ENCODE measurements around the gene UVSSA.
A peak's percentile ranks its signal among the peaks of the same experiment; 100 is the strongest.

Gene UVSSA

GRCh38 chr4:1315306-1315705, 31.7 kb upstream of the UVSSA start:
- TF ChIP-seq FOXP2 (optimal IDR thresholded peaks at IDR 0.05; ENCODE audit: control extremely low read depth, extremely low read length, insufficient read depth) = no peak
- TF ChIP-seq POLR2AphosphoS5 (IDR thresholded peaks at IDR 0.05; ENCODE audit: borderline replicate concordance, low read depth, low read length) = no peak
- no peak for TF ChIP-seq EZH2 (IDR thresholded peaks at IDR 0.05)
- no peaks in the 10 kb centered on the region for H3K9me3 ChIP-seq (ENCODE audit: low read depth, low read length)
- no peak overlapping the region for H3K4me3 ChIP-seq
- DNase-seq (ENCODE audit: low read depth, low spot score) = no peak
- H3K36me3 ChIP-seq (ENCODE audit: insufficient read depth, low read length) = peaks cover 66% of the 10 kb centered on the region
- no peak overlapping the region for H3K9ac ChIP-seq (ENCODE audit: insufficient read length)
- peak overlapping the region; percentile 87 for H3K27ac ChIP-seq

DNA sequence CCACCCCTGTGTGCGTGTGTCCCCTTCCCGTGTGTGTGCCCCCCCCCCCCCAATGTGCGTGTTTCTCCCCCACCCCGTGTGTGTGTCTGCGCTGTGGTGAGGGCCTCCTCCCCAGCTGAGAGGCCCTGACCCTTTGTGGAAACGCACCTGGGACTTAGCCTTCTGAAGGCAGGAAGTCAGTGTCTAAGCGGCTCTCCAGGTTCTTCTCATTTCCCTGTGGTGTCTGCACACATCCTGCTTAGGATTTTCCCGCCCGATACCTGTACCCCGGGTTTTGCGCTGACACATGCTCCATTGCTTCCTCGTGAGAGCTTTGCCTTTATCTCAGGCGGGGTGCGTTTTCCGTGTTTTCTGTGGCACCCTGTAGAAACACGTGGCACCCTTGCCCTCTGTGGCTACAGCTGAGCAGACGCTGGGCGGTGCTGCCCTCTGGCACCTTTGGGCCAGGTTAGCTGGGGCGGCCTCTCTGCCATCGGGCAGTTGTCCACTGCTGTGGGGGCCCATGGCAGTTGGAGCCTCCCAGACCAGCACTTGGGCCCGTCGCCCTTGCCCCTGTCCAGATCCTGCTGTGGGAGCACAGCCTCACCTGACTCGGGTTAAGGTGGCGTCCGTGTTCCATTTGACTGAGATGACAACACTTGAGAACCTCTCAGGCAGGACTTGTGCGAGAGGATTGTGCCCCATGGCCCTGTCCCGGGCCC, 31.0 kb upstream of the UVSSA start:
- H3K9ac ChIP-seq (ENCODE audit: insufficient read length) = no peak overlapping the region
- no peak for DNase-seq (ENCODE audit: low read depth, low spot score)
- no peak overlapping the region for H3K4me3 ChIP-seq
- no peak for TF ChIP-seq EZH2 (IDR thresholded peaks at IDR 0.05)
- TF ChIP-seq POLR2AphosphoS5 (IDR thresholded peaks at IDR 0.05; ENCODE audit: borderline replicate concordance, low read depth, low read length) = no peak
- TF ChIP-seq FOXP2 (optimal IDR thresholded peaks at IDR 0.05; ENCODE audit: control extremely low read depth, extremely low read length, insufficient read depth) = no peak
- no peak overlapping the region for H3K27ac ChIP-seq
- H3K9me3 ChIP-seq (ENCODE audit: low read depth, low read length) = no peaks in the 10 kb centered on the region
- H3K36me3 ChIP-seq (ENCODE audit: insufficient read depth, low read length) = peaks cover 66% of the 10 kb centered on the region

- no peak for DNase-seq (ENCODE audit: low read depth, low spot score)
- H3K36me3 ChIP-seq (ENCODE audit: insufficient read depth, low read length) = peaks cover 66% of the 10 kb centered on the region
- H3K27ac ChIP-seq = no peak overlapping the region
- H3K9me3 ChIP-seq (ENCODE audit: low read depth, low read length) = no peaks in the 10 kb centered on the region
- no peak for TF ChIP-seq EZH2 (IDR thresholded peaks at IDR 0.05)
- no peak for TF ChIP-seq POLR2AphosphoS5 (IDR thresholded peaks at IDR 0.05; ENCODE audit: borderline replicate concordance, low read depth, low read length)
- TF ChIP-seq FOXP2 (optimal IDR thresholded peaks at IDR 0.05; ENCODE audit: control extremely low read depth, extremely low read length, insufficient read depth) = no peak
- H3K4me3 ChIP-seq = no peak overlapping the region
- no peak overlapping the region for H3K9ac ChIP-seq (ENCODE audit: insufficient read length)
Observed at GRCh38 chr4:1316537-1317168, 30.4 kb upstream of the UVSSA start.

- H3K36me3 ChIP-seq (ENCODE audit: insufficient read depth, low read length) = peaks cover 63% of the 10 kb centered on the region
- no peak overlapping the region for H3K4me3 ChIP-seq
- DNase-seq (ENCODE audit: low read depth, low spot score) = no peak
- no peaks in the 10 kb centered on the region for H3K9me3 ChIP-seq (ENCODE audit: low read depth, low read length)
- no peak overlapping the region for H3K27ac ChIP-seq
- H3K9ac ChIP-seq (ENCODE audit: insufficient read length) = no peak overlapping the region
- no peak for TF ChIP-seq FOXP2 (optimal IDR thresholded peaks at IDR 0.05; ENCODE audit: control extremely low read depth, extremely low read length, insufficient read depth)
- TF ChIP-seq POLR2AphosphoS5 (IDR thresholded peaks at IDR 0.05; ENCODE audit: borderline replicate concordance, low read depth, low read length) = no peak
- TF ChIP-seq EZH2 (IDR thresholded peaks at IDR 0.05) = no peak
Observed at GRCh38 chr4:1317177-1318045, 29.6 kb upstream of the UVSSA start.

- no peak overlapping the region for H3K9ac ChIP-seq (ENCODE audit: insufficient read length)
- TF ChIP-seq EZH2 (IDR thresholded peaks at IDR 0.05) (no peak), FOXP2 (optimal IDR thresholded peaks at IDR 0.05; ENCODE audit: control extremely low read depth, extremely low read length, insufficient read depth) (no peak), POLR2AphosphoS5 (IDR thresholded peaks at IDR 0.05; ENCODE audit: borderline replicate concordance, low read depth, low read length) (no peak)
- H3K9me3 ChIP-seq (ENCODE audit: low read depth, low read length) = no peaks in the 10 kb centered on the region
- DNase-seq (ENCODE audit: low read depth, low spot score) = no peak
- no peak overlapping the region for H3K27ac ChIP-seq
- peaks cover 60% of the 10 kb centered on the region for H3K36me3 ChIP-seq (ENCODE audit: insufficient read depth, low read length)
- no peak overlapping the region for H3K4me3 ChIP-seq
Observed at GRCh38 chr4:1318046-1318375, 29.0 kb upstream of the UVSSA start.

GRCh38 chr4:1318488-1319213, 28.4 kb upstream of the UVSSA start:
- Histone ChIP-seq H3K9ac (ENCODE audit: insufficient read length) (no peak overlapping the region), H3K27ac (no peak overlapping the region), H3K36me3 (ENCODE audit: insufficient read depth, low read length) (peaks cover 57% of the 10 kb centered on the region), H3K4me3 (no peak overlapping the region), H3K9me3 (ENCODE audit: low read depth, low read length) (no peaks in the 10 kb centered on the region)
- DNase-seq (ENCODE audit: low read depth, low spot score) = no peak
- no peak for TF ChIP-seq FOXP2 (optimal IDR thresholded peaks at IDR 0.05; ENCODE audit: control extremely low read depth, extremely low read length, insufficient read depth)

DNA sequence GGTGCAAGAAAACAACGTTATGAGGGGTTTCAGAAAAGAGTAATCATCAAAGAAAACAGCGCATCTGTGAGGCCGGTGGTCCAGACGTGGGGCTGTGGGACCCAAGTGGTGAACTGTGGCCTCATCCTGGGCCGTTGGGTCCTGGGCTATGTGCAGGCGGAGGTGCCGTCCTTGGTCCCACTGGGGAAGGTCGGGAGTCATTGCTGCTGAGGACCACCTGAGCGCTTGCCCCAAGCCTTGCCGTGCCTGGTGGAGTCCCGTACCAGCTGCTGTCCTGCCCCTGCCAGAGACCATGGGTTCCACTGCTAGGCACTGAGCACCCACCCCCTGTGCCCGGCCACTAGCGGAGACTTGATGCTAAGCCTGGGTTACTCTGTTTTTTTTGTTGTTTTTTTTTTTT, 25.5 kb upstream of the UVSSA start:
- Histone ChIP-seq H3K36me3 (ENCODE audit: insufficient read depth, low read length) (peaks cover 38% of the 10 kb centered on the region; the same call in 1 of the 2 replicates), H3K4me3 (no peak overlapping the region), H3K9me3 (ENCODE audit: low read depth, low read length) (no peaks in the 10 kb centered on the region), H3K27ac (no peak overlapping the region), H3K9ac (ENCODE audit: insufficient read length) (no peak overlapping the region)
- DNase-seq (ENCODE audit: low read depth, low spot score) = no peak
- no peak for TF ChIP-seq EZH2 (IDR thresholded peaks at IDR 0.05)
- TF ChIP-seq FOXP2 (optimal IDR thresholded peaks at IDR 0.05; ENCODE audit: control extremely low read depth, extremely low read length, insufficient read depth) = no peak
- TF ChIP-seq POLR2AphosphoS5 (IDR thresholded peaks at IDR 0.05; ENCODE audit: borderline replicate concordance, low read depth, low read length) = no peak
